Kidney capillary endothelial cell (primary cell): Measurements from ENCODE around the gene CSF3.

Source experiments
- DNase-seq: peaks from one replicate; pipeline ENCODE4 v3.0.0-alpha.2; 2018; ENCODE audit warnings: low spot score

The CSF3 gene

DNA sequence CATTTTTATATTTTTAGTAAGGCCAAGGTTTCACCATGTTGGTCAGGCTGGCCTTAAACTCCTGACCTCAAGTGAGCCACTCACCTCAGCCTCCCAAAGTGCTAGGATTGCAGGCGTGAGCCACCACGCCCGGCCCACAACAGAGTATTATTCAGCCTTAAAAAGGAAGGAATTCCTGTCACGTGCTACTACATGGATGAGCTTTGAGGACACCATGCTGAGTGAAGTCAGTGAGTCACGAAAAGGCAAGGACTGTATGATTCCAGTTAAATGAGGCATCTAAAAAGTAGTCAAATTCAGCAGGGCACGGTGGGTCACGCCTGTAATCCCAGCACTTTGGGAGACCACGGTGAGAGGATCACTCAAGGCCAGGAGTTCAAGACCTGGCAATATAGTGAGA, 9.7 kb downstream of the CSF3 start:
- no peak for DNase-seq

GRCh38 chr17:40025559-40025958, 10.3 kb downstream of the CSF3 start:
- DNase-seq: no peak

DNA sequence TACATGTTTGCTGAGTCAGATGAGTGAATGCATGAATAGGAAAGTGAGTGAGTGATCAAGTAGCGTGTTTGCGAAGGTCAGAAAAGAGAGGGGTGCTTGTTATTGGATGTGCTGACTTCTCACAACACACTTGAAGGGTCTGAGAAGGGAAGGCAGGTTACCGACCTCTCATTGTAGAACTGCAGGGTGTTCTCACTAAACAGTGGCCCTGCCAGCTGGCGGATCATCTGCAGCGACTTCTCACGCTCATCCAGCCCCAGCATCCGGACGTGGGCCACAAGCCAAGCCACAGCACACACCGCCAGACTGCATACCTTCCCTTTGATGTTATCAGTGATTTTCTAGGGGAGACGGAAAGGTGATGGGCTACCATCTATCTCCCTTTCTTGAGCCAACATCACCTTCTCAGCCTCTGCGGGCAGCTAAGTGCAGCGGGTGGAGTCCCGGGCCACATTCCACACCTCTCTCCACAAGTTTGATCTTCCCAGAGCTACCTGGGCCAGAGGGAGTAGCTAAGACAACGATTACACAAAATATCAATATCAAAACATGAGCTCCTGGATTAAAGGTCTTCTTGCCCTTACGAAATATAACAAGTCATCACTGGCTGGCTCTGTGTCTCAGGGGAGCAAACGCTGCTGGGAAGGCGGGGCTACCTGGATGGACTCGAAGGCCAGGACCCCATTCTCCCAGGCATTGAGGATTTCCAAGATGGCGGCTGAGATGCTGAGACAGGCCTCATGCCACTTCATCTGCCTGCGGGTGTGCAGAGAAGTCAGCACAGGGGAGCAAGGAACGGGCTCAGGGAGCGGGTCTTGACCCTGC, 11.0 kb downstream of the CSF3 start:
- DNase-seq: no peak

- DNase-seq: peak; percentile 77
These were observed 11.8 kb downstream of the CSF3 start for GRCh38 chr17:40026816-40027613.

- no peak for DNase-seq
These were observed 12.4 kb downstream of the CSF3 start for GRCh38 chr17:40027614-40028012.

GRCh38 chr17:40028595-40028994, 13.4 kb downstream of the CSF3 start:
- no peak for DNase-seq

DNA sequence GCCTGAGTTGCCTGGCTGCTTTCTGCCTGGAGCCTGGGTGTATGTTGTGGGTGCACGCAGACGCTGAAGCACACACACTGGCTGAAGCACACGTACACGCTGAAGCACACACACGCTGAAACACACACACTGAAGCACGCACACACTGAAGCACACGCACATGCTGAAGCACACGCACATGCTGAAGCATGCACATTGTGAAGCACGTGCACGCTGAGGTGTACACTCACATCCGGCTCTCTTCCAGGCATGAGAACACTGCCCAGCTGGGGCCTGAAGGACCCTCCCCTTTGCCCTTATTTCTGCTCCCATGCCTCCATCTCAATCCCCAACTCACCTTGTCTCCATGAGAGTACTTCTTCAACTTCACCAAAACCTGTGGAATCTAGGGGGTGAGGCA, 16.5 kb downstream of the CSF3 start:
- no peak for DNase-seq

GRCh38 chr17:40032322-40033320, 17.4 kb downstream of the CSF3 start:
- no peak for DNase-seq

DNA sequence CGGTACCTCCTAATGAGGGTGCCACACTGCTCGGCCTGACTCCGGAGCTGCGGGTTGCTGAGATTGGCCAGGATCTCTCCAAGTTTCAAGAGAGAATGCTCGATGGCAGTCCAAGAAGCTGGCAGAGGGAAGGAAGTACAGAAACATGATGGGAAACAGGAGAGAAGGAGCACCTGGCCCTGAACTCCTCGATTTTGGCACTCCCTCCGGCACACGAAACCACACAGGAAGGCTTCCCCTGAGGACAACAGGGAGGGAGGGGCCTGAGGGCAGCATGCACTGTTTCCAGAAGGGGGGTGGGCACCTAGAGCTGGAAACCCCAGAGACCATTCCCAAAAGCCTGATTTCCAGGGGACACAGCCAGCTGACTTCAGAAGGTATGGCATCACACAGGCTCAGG, 18.1 kb downstream of the CSF3 start:
- DNase-seq: no peak

DNA sequence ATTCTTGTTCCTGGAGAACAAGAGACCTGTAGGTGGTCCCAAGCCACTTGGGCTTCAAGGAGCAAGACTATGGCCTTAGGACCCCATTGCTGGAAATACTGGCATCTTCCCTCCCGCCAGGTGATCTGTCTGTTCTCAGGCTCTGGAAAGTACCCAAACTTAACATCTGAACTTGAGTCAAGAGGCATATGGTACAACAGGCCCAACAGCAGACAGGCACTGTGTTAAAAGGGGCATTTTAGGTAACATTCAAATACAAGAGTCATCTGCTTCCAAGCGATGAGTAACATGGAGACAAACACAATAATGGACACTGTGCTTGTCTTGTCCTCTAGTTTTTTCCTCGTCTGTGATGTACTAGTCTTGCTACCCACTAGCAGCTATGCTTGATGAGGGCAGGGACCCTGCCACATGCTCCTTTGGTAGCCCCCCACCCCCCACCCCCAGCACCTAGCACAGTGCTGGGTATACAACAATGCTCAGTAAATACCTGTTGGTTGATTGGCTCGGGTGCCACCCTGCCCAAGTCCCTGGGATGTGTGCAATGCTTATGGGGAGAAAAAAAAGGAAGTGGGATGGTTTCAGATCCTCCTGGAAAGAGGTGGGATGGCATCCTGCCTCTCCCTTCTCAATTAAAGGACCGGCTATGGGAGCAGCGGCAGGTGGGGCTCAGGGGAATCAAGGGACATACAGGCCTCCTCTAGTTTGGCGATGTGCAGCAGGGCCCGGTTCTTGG, 19.4 kb downstream of the CSF3 start:
- no peak for DNase-seq

DNA sequence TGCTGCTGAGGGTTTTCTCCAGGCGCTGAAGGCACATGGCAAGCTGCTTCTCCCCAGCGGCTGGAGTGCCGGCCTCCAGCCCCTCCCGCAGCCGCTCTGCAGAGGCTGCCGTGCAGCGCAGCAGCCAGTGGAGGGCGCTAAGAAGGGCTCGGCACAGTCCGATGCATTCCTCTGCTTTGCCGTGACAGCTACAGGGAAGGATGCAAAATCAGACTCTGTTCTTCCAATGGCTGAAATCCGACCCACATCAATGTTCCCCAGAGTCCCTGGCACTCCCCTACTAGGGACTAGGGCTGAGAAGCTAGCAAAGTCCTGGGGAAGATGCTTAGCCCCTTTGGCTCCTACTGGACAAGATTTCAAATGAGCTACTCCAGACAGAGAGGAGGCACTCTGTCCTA, 19.9 kb downstream of the CSF3 start:
- no peak for DNase-seq

- DNase-seq: no peak
These were observed 23.8 kb downstream of the CSF3 start for GRCh38 chr17:40038882-40039513.

GRCh38 chr17:40041196-40041595, 26.0 kb downstream of the CSF3 start:
- no peak for DNase-seq

GRCh38 chr17:40056379-40057015, 41.3 kb downstream of the CSF3 start:
- DNase-seq: no peak

GRCh38 chr17:40058186-40058784, 43.0 kb downstream of the CSF3 start:
- DNase-seq: no peak

DNA sequence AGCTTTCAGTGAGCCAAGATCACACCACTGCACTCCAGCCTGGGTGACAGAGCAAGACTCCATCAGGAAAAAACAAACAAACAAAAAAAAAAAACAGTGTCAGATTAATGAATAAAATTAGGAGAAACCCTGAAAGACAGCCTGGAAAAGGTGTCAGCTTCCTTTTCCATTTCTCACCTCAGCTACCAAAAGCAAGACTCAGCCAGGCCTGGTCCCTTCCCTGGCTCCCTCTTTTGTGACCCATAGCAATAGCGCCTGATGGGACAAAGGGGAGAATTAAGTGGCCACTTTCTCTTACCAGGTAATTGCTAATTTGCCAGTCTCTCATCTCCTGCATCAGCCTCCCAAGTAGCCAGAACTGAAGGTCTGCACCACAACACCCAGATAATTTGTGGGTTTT, 43.6 kb downstream of the CSF3 start:
- no peak for DNase-seq

- DNase-seq: no peak
These were observed 44.7 kb downstream of the CSF3 start for GRCh38 chr17:40059729-40060475.

- no peak for DNase-seq
These were observed 45.8 kb downstream of the CSF3 start for GRCh38 chr17:40060887-40061608.

GRCh38 chr17:40061609-40062038, 46.4 kb downstream of the CSF3 start:
- DNase-seq: no peak
